AG10803 (cell line): ENCODE data around the gene SULT1A2.
"Not testable (repeated sequence)": the region's sequence is repeated elsewhere in the genome, so short reads cannot be mapped to it uniquely, and the experiment has no call there.

Experiments used
- DNase-seq: peaks from one replicate; pipeline ENCODE4 v3.0.0; 2010; ENCODE audit warnings: low read depth
- H3K4me3 ChIP-seq: 2 replicates; pipeline ENCODE4 v1.5.1; 2011; ENCODE audit warnings: mild to moderate bottlenecking, low read length, control low read depth
- CTCF ChIP-seq: conservative IDR thresholded peaks from 2 replicates; pipeline ENCODE4 v1.5.1; 2011; ENCODE audit warnings: mild to moderate bottlenecking, low read length, control low read depth, inconsistent platforms

Gene SULT1A2

GRCh38 chr16:28572696-28573510 is 23.9 kb downstream of the SULT1A2 start:
- TF ChIP-seq CTCF: no peak
- no peak overlapping the region for H3K4me3 ChIP-seq
- DNase-seq: peak; percentile 7

GRCh38 chr16:28569968-28570752 is 26.7 kb downstream of the SULT1A2 start:
- H3K4me3 ChIP-seq: no peak overlapping the region
- TF ChIP-seq CTCF: no peak
- DNase-seq: no peak

- peak; percentile 41 for DNase-seq
- no peak for TF ChIP-seq CTCF
- H3K4me3 ChIP-seq: no peak overlapping the region
Observed at GRCh38 chr16:28569021-28569420, 27.8 kb downstream of the SULT1A2 start.

- no peak for TF ChIP-seq CTCF
- DNase-seq: no peak
- H3K4me3 ChIP-seq: no peak overlapping the region
Observed at GRCh38 chr16:28567292-28567691, 29.6 kb downstream of the SULT1A2 start.

- not testable (repeated sequence) for H3K4me3 ChIP-seq, DNase-seq
Observed at GRCh38 chr16:28566233-28566925, 30.5 kb downstream of the SULT1A2 start.

- no peak for TF ChIP-seq CTCF
- no peak overlapping the region for H3K4me3 ChIP-seq
- no peak for DNase-seq
Observed at GRCh38 chr16:28563218-28563617, 33.6 kb downstream of the SULT1A2 start.

GRCh38 chr16:28562199-28562598 is 34.7 kb downstream of the SULT1A2 start:
- TF ChIP-seq CTCF: no peak
- no peak overlapping the region for H3K4me3 ChIP-seq
- DNase-seq: no peak
